NB4 (cell line): ENCODE measurements around the gene RBFOX1.

ENCODE experiments used
- DNase-seq: peaks from one replicate; pipeline ENCODE4 v3.0.0; 2010; ENCODE audit warnings: low read depth
- H3K4me3 ChIP-seq: one replicate; pipeline ENCODE4 v1.5.1; 2011; ENCODE audit warnings: mild to moderate bottlenecking, low read depth, low read length, moderate library complexity
- MYC ChIP-seq: IDR thresholded peaks from 2 replicates; pipeline ENCODE4 v1.6.1; 2011; ENCODE audit warnings: low read depth, low read length
- POLR2A ChIP-seq: IDR thresholded peaks from 2 replicates; pipeline ENCODE4 v1.6.1; 2011; ENCODE audit warnings: mild to moderate bottlenecking; ENCODE audit not compliant: insufficient read length; ENCODE audit errors: extremely low read depth
- TF ChIP-seq, protein P1 (sequence below): IDR thresholded peaks from 2 replicates; pipeline ENCODE4 v1.6.1; 2011; ENCODE audit warnings: low read depth, low read length
- TF ChIP-seq, protein P2 (sequence below): IDR thresholded peaks from one replicate; pipeline ENCODE4 v1.5.1; 2012; ENCODE audit warnings: low read depth, low read length

The RBFOX1 gene

DNA sequence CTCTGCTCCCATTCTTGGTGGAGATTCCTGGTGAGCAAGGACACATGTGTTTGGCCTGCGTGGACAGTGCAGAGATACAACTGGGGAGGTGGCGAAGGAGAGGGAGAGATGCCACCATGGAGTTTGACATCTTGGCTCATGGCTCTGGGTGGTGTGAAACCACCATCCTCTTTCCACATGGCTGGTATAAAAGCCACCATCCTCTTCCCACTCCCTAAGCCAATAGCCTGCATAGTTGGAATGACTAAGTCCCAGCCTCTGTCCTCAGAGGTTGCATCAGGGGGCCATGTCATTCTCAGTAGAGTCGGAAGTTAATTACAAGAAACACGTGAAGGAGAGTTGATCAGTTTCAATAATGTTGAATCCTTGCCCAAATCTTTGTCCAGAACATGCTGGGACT, 10.0 kb downstream of the RBFOX1 start:
- DNase-seq, result no peak
- H3K4me3 ChIP-seq, result no peak overlapping the region
- TF ChIP-seq, protein P1, sequence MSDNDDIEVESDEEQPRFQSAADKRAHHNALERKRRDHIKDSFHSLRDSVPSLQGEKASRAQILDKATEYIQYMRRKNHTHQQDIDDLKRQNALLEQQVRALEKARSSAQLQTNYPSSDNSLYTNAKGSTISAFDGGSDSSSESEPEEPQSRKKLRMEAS, result no peak
- no peak for TF ChIP-seq MYC
- TF ChIP-seq, protein P2, sequence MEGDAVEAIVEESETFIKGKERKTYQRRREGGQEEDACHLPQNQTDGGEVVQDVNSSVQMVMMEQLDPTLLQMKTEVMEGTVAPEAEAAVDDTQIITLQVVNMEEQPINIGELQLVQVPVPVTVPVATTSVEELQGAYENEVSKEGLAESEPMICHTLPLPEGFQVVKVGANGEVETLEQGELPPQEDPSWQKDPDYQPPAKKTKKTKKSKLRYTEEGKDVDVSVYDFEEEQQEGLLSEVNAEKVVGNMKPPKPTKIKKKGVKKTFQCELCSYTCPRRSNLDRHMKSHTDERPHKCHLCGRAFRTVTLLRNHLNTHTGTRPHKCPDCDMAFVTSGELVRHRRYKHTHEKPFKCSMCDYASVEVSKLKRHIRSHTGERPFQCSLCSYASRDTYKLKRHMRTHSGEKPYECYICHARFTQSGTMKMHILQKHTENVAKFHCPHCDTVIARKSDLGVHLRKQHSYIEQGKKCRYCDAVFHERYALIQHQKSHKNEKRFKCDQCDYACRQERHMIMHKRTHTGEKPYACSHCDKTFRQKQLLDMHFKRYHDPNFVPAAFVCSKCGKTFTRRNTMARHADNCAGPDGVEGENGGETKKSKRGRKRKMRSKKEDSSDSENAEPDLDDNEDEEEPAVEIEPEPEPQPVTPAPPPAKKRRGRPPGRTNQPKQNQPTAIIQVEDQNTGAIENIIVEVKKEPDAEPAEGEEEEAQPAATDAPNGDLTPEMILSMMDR, result no peak
- TF ChIP-seq POLR2A, result no peak

DNA sequence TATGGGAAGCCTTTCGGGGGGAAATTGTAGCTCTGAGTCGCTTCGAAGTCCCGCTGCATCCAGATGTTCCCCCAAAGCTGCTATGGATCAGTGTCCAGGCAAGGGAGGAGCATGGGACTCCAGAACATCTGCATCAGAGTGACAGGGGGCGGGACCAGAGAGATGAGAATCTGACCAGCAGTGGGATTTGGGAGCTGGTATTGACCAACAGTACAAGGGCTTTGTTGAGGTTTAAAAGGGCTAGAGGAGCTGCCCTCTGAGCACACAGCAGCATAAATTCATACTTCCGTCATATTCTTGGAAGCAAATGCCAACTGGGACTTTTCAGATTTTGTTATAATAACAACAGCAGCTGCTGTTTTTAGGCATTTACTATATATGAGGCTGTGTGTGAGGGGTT, 10.6 kb downstream of the RBFOX1 start:
- TF ChIP-seq, protein P1, result no peak
- TF ChIP-seq MYC, result no peak
- no peak for TF ChIP-seq POLR2A
- no peak overlapping the region for H3K4me3 ChIP-seq
- DNase-seq, result no peak

DNA sequence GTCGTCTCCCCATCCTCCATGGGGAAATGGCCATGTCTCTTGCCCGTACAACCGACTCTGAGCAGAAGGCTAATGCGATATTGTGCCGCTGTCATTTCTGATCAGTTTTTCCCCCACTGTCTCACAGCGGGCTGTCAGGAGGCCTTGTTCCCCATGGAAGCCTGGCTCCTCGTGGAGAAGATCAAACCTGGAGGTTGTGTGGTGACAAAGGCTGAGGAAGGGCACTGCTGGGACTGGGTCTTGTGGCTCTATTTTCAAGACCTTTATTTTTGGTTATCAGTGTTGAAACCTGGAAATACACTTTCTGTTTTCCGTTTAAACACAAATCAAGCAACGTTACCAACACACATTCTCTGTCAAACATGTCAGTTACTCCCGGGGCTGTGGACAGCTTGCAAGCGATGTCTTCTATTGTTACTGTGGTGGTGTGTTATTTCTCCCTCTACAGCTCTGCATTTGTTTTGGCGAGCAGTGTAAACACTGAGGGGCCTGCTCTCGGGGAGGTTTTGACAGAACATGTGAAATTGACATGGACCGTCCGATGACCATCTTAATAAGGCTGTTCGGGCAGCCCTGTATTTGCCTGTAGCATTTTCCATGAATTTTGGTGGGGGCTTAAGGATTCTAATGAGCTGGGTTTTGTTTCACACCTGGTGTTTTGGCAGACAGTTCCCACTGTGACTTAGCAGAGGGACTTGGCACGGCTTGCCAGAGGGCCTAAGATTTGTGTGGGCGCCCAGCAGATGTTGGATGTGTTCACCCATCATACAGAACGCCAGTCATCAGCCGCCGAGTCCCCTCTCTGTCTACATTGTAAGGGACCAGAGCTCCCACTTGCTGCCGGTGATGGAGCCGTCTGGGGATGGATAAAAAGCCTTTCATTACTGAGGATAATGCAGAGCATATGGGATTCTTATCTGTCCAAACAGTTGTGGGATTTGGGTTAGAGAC, 12.5 kb downstream of the RBFOX1 start:
- TF ChIP-seq, protein P1, result no peak
- no peak for TF ChIP-seq MYC
- DNase-seq, result no peak
- no peak overlapping the region for H3K4me3 ChIP-seq

DNA sequence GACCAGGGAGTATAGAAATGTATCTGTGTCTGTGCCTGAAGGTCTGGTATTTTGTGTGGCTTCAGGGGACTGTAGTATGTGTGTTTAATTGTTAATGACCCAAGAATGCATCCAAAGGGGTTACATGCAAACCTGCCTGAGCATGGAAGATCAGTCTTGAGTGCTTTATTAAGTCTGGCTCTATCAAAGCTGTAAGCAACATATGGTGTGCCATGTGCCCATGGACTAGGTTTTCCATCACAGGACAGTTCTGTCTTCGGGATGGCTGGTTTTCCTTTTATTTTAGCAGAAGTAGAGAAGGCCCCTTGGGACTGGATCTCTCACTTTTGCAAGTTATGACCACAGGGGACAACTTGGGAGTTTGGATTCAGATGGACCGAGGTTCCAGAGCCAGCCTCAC, 18.2 kb downstream of the RBFOX1 start:
- H3K4me3 ChIP-seq, result no peak overlapping the region
- TF ChIP-seq MYC, result no peak
- TF ChIP-seq, protein P1, result no peak
- TF ChIP-seq, protein P2, result no peak
- no peak for TF ChIP-seq POLR2A
- no peak for DNase-seq

DNA sequence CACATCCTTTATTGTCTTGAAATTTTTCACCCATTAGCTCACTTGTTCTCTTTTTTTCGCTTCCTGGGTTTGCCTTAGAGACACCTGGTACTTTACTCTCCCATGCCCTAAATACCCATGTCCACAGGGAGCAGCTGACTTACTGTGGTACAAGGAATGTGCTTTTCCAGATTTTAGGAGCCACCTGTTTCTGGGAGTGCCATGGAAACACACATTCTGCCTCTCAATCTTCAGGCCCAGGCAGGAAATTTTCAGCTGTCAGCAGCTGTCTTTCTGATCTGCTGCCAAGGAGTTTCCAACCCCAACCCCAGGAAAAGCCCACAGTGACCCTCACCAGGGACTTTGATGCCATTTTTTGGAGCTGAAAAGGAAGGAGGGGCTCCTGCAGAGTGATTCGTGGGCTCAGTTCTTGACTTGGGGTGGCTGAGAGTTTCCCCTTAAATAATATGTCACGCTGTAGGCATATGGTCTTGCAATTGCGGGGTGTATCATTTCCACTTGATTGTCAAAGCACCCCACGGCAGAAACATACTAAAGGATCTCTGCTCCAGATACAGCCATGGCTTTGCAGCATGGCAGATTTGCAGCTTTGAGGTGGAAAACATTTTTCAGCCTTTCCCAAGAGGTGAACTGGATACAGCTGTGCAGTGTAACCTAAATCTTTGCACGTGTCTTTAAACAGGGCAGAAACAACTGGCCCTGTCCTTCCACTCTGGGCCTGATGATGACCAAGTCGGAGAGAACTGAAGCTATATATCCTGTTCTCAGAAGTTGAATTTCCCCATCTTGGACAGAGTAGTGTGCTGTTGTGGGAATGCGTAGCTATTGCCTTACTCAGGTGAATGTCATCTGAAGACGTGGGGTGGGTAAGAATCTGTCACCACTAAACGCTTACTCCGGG, 19.2 kb downstream of the RBFOX1 start:
- DNase-seq, result no peak
- H3K4me3 ChIP-seq, result no peak overlapping the region
- TF ChIP-seq, protein P2, result no peak
- TF ChIP-seq, protein P1, result no peak

DNA sequence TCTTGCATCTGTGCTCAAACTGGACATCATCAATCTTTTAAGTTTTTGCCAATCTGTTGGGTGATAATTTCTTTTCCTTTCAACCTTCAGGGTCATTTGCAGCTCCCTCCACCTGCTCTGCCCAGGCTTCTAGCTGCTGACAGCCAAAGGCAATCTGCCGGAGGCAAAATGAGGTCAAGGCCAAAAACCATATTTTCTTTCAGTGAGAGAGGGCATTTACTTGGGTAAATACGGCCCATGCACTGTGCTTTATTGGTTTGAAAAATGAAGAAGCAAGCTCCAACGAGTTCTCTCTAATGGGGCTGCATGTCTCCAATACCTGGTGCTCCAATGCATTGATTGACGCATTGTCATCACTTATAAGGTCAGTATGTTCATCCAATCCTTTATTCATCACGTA, 23.1 kb downstream of the RBFOX1 start:
- TF ChIP-seq MYC (no peak), POLR2A (no peak)
- TF ChIP-seq, protein P1, result no peak
- TF ChIP-seq, protein P2, result no peak
- no peak for DNase-seq
- no peak overlapping the region for H3K4me3 ChIP-seq
